ENCODE results near the gene TBL1X. TPM values are rescaled to one million over a fixed set of nuclear protein-coding genes. Genes with fewer than 3 reads are reported as not detected.

Gene TBL1X
- total and polyA plus RNA-seq, 2 of the 8 experiments (the other 6 are each of a cell fraction or from before 2014, with no cell fraction given): 13.3 to 25.6 TPM

GRCh38 chrX:9578083-9578779 lies 113.4 kb downstream of the TBL1X start:
- Histone ChIP-seq H3K79me1 (ENCODE audit: low read depth, low read length) (no peaks in the 10 kb centered on the region), H2BK5ac (ENCODE audit: low read depth, low read length) (no peak overlapping the region), H4K91ac (replicated peaks; ENCODE audit: insufficient read length, low read length) (no peak overlapping the region), H2AK5ac (ENCODE audit: low read depth, low read length) (no peak overlapping the region), H3K27ac (ENCODE audit: low read depth, low read length) (no peak overlapping the region), H3K56ac (replicated peaks; ENCODE audit: insufficient read length, low read depth, low read length) (no peak overlapping the region), H2BK20ac (ENCODE audit: low read length) (no peak overlapping the region), H3K4me1 (replicated peaks in 1 of 4; ENCODE audit: control insufficient read depth in 3 of 4, insufficient read depth in 4 of 4, low read length in 3 of 4) (peaks cover 4 to 13% (median 8%) of the 10 kb centered on the region in 4 experiments), H4K8ac (ENCODE audit: extremely low read depth, insufficient read depth, low read length) (no peak overlapping the region), H3K9me3 (ENCODE audit: insufficient read depth in 2 of 2, low read depth in 1 of 2, low read length in 1 of 2) (no peaks in the 10 kb centered on the region), H3K18ac (ENCODE audit: extremely low read depth, low read length) (no peak overlapping the region), H3K9ac (replicated peaks in 1 of 4; ENCODE audit: extremely low read depth in 1 of 4, low read depth in 3 of 4, low read length in 3 of 4) (no peak overlapping the region), H3K27me3 (replicated peaks in 1 of 4; ENCODE audit: control insufficient read depth in 3 of 4, extremely low read depth in 1 of 4, insufficient read depth in 3 of 4, low read length in 3 of 4) (no peaks in the 10 kb centered on the region), H3K23me2 (ENCODE audit: low read depth, low read length) (no peaks in the 10 kb centered on the region), H3K4me2 (ENCODE audit: insufficient read depth in 1 of 2, low read depth in 2 of 2, low read length in 2 of 2) (no peak overlapping the region), H4K20me1 (replicated peaks in 1 of 2; ENCODE audit: control insufficient read depth in 1 of 2, insufficient read depth in 2 of 2, low read length in 2 of 2) (peaks cover 2 to 4% of the 10 kb centered on the region in 2 experiments), H3K4me3 (ENCODE audit: extremely low read depth in 1 of 4, insufficient read depth in 2 of 4, low read depth in 3 of 4, low read length in 4 of 4) (no peak overlapping the region), H2AFZ (ENCODE audit: low read length) (no peak overlapping the region), H3K14ac (ENCODE audit: insufficient read length) (no peak overlapping the region), H2BK120ac (replicated peaks; ENCODE audit: low read depth, low read length) (no peak overlapping the region), H2BK12ac (ENCODE audit: low read depth, low read length) (no peak overlapping the region), H3K79me2 (ENCODE audit: control insufficient read depth in 1 of 2, insufficient read depth in 2 of 2, low read length in 2 of 2) (peaks cover 0 to 11% of the 10 kb centered on the region in 2 experiments; a peak in 1 of 4 replicates), H3K4ac (replicated peaks; ENCODE audit: insufficient read length, low read depth, low read length) (no peak overlapping the region), H4K5ac (ENCODE audit: insufficient read length, low read depth, low read length) (no peak overlapping the region), H2BK15ac (ENCODE audit: low read length) (no peak overlapping the region), H3K23ac (ENCODE audit: insufficient read length) (no peak overlapping the region), H3K36me3 (ENCODE audit: control insufficient read depth in 2 of 4, insufficient read depth in 4 of 4, low read length in 3 of 4) (no peaks in the 10 kb centered on the region)
- CTCF ChIA-PET (ENCODE audit: partially characterized antibody): no interaction called here
- TF ChIP-seq CREB1 (IDR thresholded peaks at IDR 0.05): no peak
- DNase-seq (ENCODE audit: low read depth in 1 of 2, low spot score in 2 of 2): no peak
- POLR2A ChIA-PET (ENCODE audit: partially characterized antibody): no interaction called here
- WGBS, 2 experiments (ENCODE audit: extremely low coverage in 1 of 2, insufficient coverage in 1 of 2, insufficient read length in 1 of 2, insufficient replicate concordance in 2 of 2, low coverage in 1 of 2, low lambda C conversion rate in 2 of 2, missing lambda C conversion rate in 1 of 2): 83% methylated on average over 12 of the region's 20 CpGs; no CpG with 5 or more reads in 1 of the 2 experiments
- FAIRE-seq: no peak

All from H1 (cell line).